GM23338 (cell line): ENCODE measurements around the gene YWHAQ. TPM values are rescaled to one million over a fixed set of nuclear protein-coding genes. Genes with fewer than 3 reads are reported as not detected.
A peak's percentile ranks its signal among the peaks of the same experiment; 100 is the strongest.

Experiments used
- ATAC-seq: fragments of 200-7000 bp; cut with Tn5 transposase; 3 replicates; pipeline ENCODE4 v1.9.1; 2020
- DNase-seq: peaks from one replicate; pipeline ENCODE4 v3.0.0-alpha.2; 2015; ENCODE audit warnings: low spot score
- H2AFZ ChIP-seq: fragments of 200-600 bp; sonication (generic); 2 replicates; pipeline ENCODE4 v1.8.0; 2016; ENCODE audit warnings: antibody characterized with exemption, mild to moderate bottlenecking, moderate library complexity
- H3F3A ChIP-seq: fragments of 200-600 bp; sonication (generic); replicated peaks from 2 replicates; pipeline ENCODE4 v1.8.0; 2017; ENCODE audit warnings: antibody characterized with exemption, mixed run types, low read depth
- H3K27ac ChIP-seq: fragments of 200-600 bp; sonication (generic); 2 replicates; pipeline ENCODE4 v1.6.1; 2016; ENCODE audit warnings: low read depth
- H3K27me3 ChIP-seq: fragments of 200-600 bp; sonication (generic); 2 replicates; pipeline ENCODE4 v1.8.0; 2016; ENCODE audit warnings: mild to moderate bottlenecking, mixed run types, moderate library complexity; ENCODE audit not compliant: insufficient read depth
- H3K36me3 ChIP-seq: fragments of 200-600 bp; sonication (generic); 2 replicates; pipeline ENCODE4 v1.8.0; 2016; ENCODE audit warnings: mild to moderate bottlenecking; ENCODE audit not compliant: insufficient read depth
- H3K4me1 ChIP-seq: fragments of 200-600 bp; sonication (generic); 2 replicates; pipeline ENCODE4 v1.8.0; 2016; ENCODE audit warnings: mild to moderate bottlenecking, moderate library complexity; ENCODE audit not compliant: insufficient read depth
- H3K4me2 ChIP-seq: fragments of 200-600 bp; sonication (generic); 2 replicates; pipeline ENCODE4 v1.7.1; 2017; ENCODE audit warnings: mixed run types
- H3K4me3 ChIP-seq: fragments of 200-600 bp; sonication (generic); 2 replicates; pipeline ENCODE4 v1.6.1; 2016; ENCODE audit warnings: mixed run types
- H3K79me2 ChIP-seq: fragments of 200-600 bp; sonication (generic); replicated peaks from 2 replicates; pipeline ENCODE4 v1.8.0; 2017; ENCODE audit warnings: mild to moderate bottlenecking; ENCODE audit not compliant: insufficient read depth
- H3K9me2 ChIP-seq: fragments of 200-600 bp; sonication (generic); 2 replicates; pipeline ENCODE4 v1.8.0; 2017; ENCODE audit not compliant: insufficient read depth
- H4K20me1 ChIP-seq: fragments of 200-600 bp; sonication (generic); replicated peaks from 2 replicates; pipeline ENCODE4 v1.8.0; 2017; ENCODE audit warnings: mild to moderate bottlenecking; ENCODE audit not compliant: insufficient read depth
- H3K27ac Mint-ChIP-seq: 2 replicates; pipeline ENCODE4 v1.8.0; 2020; ENCODE audit warnings: inconsistent platforms, mild to moderate bottlenecking, moderate library complexity, mixed read lengths
- H3K27me3 Mint-ChIP-seq: 3 replicates; pipeline ENCODE4 v1.8.0; 2022; ENCODE audit warnings: low read depth, mild to moderate bottlenecking, moderate library complexity, mixed read lengths, inconsistent platforms; ENCODE audit not compliant: insufficient read depth, poor library complexity
- H3K36me3 Mint-ChIP-seq: 3 replicates; pipeline ENCODE4 v1.8.0; 2021; ENCODE audit warnings: low read depth, mild to moderate bottlenecking, inconsistent platforms, moderate library complexity, mixed read lengths
- H3K4me1 Mint-ChIP-seq: 3 replicates; pipeline ENCODE4 v1.8.0; 2020; ENCODE audit warnings: mild to moderate bottlenecking, inconsistent platforms, mixed read lengths
- H3K4me3 Mint-ChIP-seq: 3 replicates; pipeline ENCODE4 v1.8.0; 2021; ENCODE audit warnings: moderate library complexity, mild to moderate bottlenecking, inconsistent platforms, mixed read lengths
- H3K9me3 Mint-ChIP-seq: 3 replicates; pipeline ENCODE4 v1.8.0; 2020; ENCODE audit warnings: moderate library complexity, mild to moderate bottlenecking, inconsistent platforms, mixed read lengths
- EZH2phosphoT487 ChIP-seq: fragments of 200-600 bp; sonication (generic); IDR thresholded peaks from one replicate; pipeline ENCODE4 v1.8.1; 2018; ENCODE audit warnings: antibody characterized with exemption; ENCODE audit not compliant: unreplicated experiment
- JUNB ChIP-seq: IDR thresholded peaks from one replicate; pipeline ENCODE4 v1.6.1; 2016; ENCODE audit warnings: antibody characterized with exemption; ENCODE audit not compliant: unreplicated experiment
- NANOG ChIP-seq: IDR thresholded peaks from 2 replicates; pipeline ENCODE4 v1.6.1; 2016; ENCODE audit warnings: antibody characterized with exemption, borderline replicate concordance
- POLR2AphosphoS5 ChIP-seq: IDR thresholded peaks from 2 replicates; pipeline ENCODE4 v1.6.1; 2016; ENCODE audit warnings: antibody characterized with exemption, low read depth
- ZNF114 ChIP-seq: fragments of 250-450 bp; sonication (Bioruptor Pico); IDR thresholded peaks from 2 replicates; pipeline ENCODE4 v1.5.0; 2020; ENCODE audit warnings: mild to moderate bottlenecking, moderate library complexity
- ZNF462 ChIP-seq: fragments of 250-450 bp; sonication (Bioruptor Pico); IDR thresholded peaks from 2 replicates; pipeline ENCODE4 v1.5.0; 2020; ENCODE audit warnings: mild to moderate bottlenecking, moderate library complexity
- polyA plus RNA-seq: library from polyadenylated mRNA; unstranded; fragments of >200 nt; fragmentation: Nextera tagmentation; extraction: Ambion mirVana; gene quantifications from 2 replicates; pipeline ENCODE4 v1.2.1, GENCODE V29; 2016
- total RNA-seq: library from RNA; depleted of rRNA; stranded (reverse); fragments of >200 nt; shearing (Covaris generic); gene quantifications from 2 replicates; pipeline ENCODE4 v1.2.3, GENCODE V29; 2014

The YWHAQ gene
- total and polyA plus RNA-seq, 2 experiments from 2014 or later, result 295 to 464 TPM

DNA sequence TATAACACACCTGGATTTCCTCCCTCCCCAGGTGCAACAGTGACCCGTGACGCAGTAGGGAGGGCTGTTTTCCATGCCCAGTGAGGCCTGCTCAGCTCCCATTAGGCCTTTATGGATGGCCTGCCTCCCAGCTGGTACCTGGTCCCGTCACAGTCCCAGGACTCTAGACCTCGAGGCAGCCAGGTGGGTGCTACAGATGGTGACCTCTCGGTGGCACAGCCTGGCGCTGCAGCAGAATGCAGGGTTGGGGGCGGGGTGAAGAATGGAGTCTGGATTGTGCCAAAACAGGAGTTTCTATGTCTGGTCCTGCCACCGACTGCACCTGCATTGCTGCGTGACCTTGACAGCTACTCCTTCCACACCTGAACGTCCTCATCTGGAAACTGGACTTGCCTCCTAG is 18.0 kb upstream of the YWHAQ start:
- no peak overlapping the region for H3K27ac Mint-ChIP-seq
- no peaks in the 10 kb centered on the region for H3K36me3 ChIP-seq
- no peaks in the 10 kb centered on the region for H3K27me3 ChIP-seq
- H3K27me3 Mint-ChIP-seq, result peaks cover 10% of the 10 kb centered on the region
- ATAC-seq, result peak; percentile 38
- no peaks in the 10 kb centered on the region for H3K9me2 ChIP-seq
- H3K9me3 Mint-ChIP-seq, result peaks cover 2% of the 10 kb centered on the region; the same call in 1 of the 3 replicates
- H3K36me3 Mint-ChIP-seq, result no peaks in the 10 kb centered on the region
- H3K4me1 ChIP-seq, result peaks cover 10% of the 10 kb centered on the region; the same call in 1 of the 2 replicates
- H3K4me2 ChIP-seq, result peak overlapping the region; percentile 48; the same call in 1 of the 2 replicates
- no peak overlapping the region for H2AFZ ChIP-seq
- H3K27ac ChIP-seq, result no peak overlapping the region
- DNase-seq, result no peak
- no peak overlapping the region for H3K4me3 Mint-ChIP-seq
- no peaks in the 10 kb centered on the region for H3K79me2 ChIP-seq
- no peaks in the 10 kb centered on the region for H3F3A ChIP-seq
- no peak overlapping the region for H3K4me3 ChIP-seq
- H3K4me1 Mint-ChIP-seq, result peaks cover 25% of the 10 kb centered on the region
- H4K20me1 ChIP-seq, result no peaks in the 10 kb centered on the region
- TF ChIP-seq JUNB (no peak), EZH2phosphoT487 (no peak), NANOG (no peak), ZNF114 (CRISPR knock-in tag) (no peak)

- Histone ChIP-seq H3K79me2 (no peaks in the 10 kb centered on the region), H3K4me2 (no peak overlapping the region), H4K20me1 (no peaks in the 10 kb centered on the region), H3K36me3 (no peaks in the 10 kb centered on the region), H2AFZ (peak overlapping the region; percentile 69; the same call in 1 of the 2 replicates), H3K9me2 (no peaks in the 10 kb centered on the region), H3F3A (no peaks in the 10 kb centered on the region), H3K27me3 (no peaks in the 10 kb centered on the region), H3K4me3 (no peak overlapping the region), H3K27ac (no peak overlapping the region), H3K4me1 (peaks cover 10% of the 10 kb centered on the region; the same call in 1 of the 2 replicates)
- no peak overlapping the region for H3K4me3 Mint-ChIP-seq
- H3K9me3 Mint-ChIP-seq, result peaks cover 2% of the 10 kb centered on the region; the same call in 1 of the 3 replicates
- H3K27ac Mint-ChIP-seq, result no peak overlapping the region
- H3K27me3 Mint-ChIP-seq, result peaks cover 12% of the 10 kb centered on the region
- H3K36me3 Mint-ChIP-seq, result no peaks in the 10 kb centered on the region
- ATAC-seq (no peak), DNase-seq (no peak)
- no peak for TF ChIP-seq POLR2AphosphoS5
- TF ChIP-seq ZNF462 (CRISPR knock-in tag), result no peak
- peaks cover 25% of the 10 kb centered on the region for H3K4me1 Mint-ChIP-seq
These were observed 17.1 kb upstream of the YWHAQ start for GRCh38 chr2:9647884-9648283.
